Activated B cell treated with CpG ODN at 0.5 μM for 24 hours (primary cell): ENCODE measurements around the gene ZNF276. TPM values are rescaled to one million over a fixed set of nuclear protein-coding genes. Genes with fewer than 3 reads are reported as not detected.
"Not testable (repeated sequence)": the region's sequence is repeated elsewhere in the genome, so short reads cannot be mapped to it uniquely, and the experiment has no call there.

Source experiments
- ATAC-seq: fragments of 200-7000 bp; cut with Tn5 transposase; one replicate; pipeline ENCODE4 v1.10.0; 2021; ENCODE audit warnings: low read depth, mild to moderate bottlenecking, moderate library complexity
- CTCF ChIA-PET: fragments of 350-600 bp; sonication (Branson Sonifier 250); formaldehyde crosslinking; loops from one replicate; lab custom pipeline; 2021; ENCODE audit warnings: antibody characterized with exemption; lab: Charles Lee
- POLR2A ChIA-PET: fragments of 350-600 bp; sonication (Branson Sonifier 250); formaldehyde crosslinking; loops from one replicate; lab custom pipeline; 2021; ENCODE audit warnings: antibody characterized with exemption; lab: Charles Lee
- DNase-seq: peaks from one replicate; pipeline ENCODE4 v3.0.0; 2022
- H3K27ac Mint-ChIP-seq: one replicate; pipeline ENCODE4 v1.8.0; 2020; ENCODE audit warnings: mixed read lengths
- H3K27me3 Mint-ChIP-seq: one replicate; pipeline ENCODE4 v1.8.0; 2021; ENCODE audit warnings: mixed read lengths
- H3K36me3 Mint-ChIP-seq: one replicate; pipeline ENCODE4 v1.8.0; 2021; ENCODE audit warnings: low read depth, mixed read lengths
- H3K4me1 Mint-ChIP-seq: one replicate; pipeline ENCODE4 v1.8.0; 2021; ENCODE audit warnings: mixed read lengths
- H3K4me3 Mint-ChIP-seq: one replicate; pipeline ENCODE4 v1.8.0; 2020; ENCODE audit warnings: mild to moderate bottlenecking, mixed read lengths
- H3K9me3 Mint-ChIP-seq: one replicate; pipeline ENCODE4 v1.8.0; 2020; ENCODE audit warnings: mixed read lengths
- CTCF ChIP-seq: fragments of 200-600 bp; IDR thresholded peaks from one replicate; pipeline ENCODE4 v1.8.0; 2022; ENCODE audit warnings: antibody characterized with exemption, mild to moderate bottlenecking
- intact Hi-C: fragments of 100-400 bp; cut with micrococcal nuclease; formaldehyde crosslinking; loops from one replicate; pipeline ENCODE4 v1.15.1; 2024
- total RNA-seq: library from RNA; stranded (reverse); gene quantifications from 2 replicates; pipeline ENCODE4 v1.2.3, GENCODE V29; 2022

Gene ZNF276
- total RNA-seq, 1 donor from 2014 or later, result 52.0 TPM

DNA sequence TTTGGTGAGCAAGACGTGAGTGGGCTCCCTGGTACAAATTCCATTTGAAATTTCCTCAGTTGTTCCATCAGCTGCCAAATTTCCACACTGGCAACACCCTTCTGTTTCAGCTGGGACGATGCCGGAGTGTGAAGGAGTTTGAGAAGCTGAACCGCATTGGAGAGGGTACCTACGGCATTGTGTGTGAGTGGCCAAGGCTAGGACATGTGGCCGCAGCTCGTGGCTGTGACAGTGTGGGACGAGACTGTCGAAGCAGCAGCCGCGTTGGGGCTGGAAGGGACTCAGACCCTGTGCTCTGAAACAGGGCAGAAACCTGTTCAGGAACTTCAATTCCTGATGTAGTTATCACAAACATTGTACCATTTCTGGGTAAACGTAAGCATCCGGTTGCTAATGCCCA lies 32.2 kb upstream of the ZNF276 start:
- H3K4me1 Mint-ChIP-seq, result peaks cover 24% of the 10 kb centered on the region
- DNase-seq (no peak), ATAC-seq (no peak)
- peaks cover 36% of the 10 kb centered on the region for H3K36me3 Mint-ChIP-seq
- no peak overlapping the region for H3K4me3 Mint-ChIP-seq
- CTCF ChIA-PET, result interaction anchor here (1.2 kb wide), 1 partner anchor 11 kb away, joined by 4 read pairs; no protein-coding TSS in a partner anchor
- H3K27ac Mint-ChIP-seq, result no peak overlapping the region
- intact Hi-C loops, result loop anchor here (5.0 kb wide), 1 partner anchor 183 kb away; the partner anchor contains the start of gene TCF25
- POLR2A ChIA-PET, result interaction anchor here (0.8 kb wide), 1 partner anchor 11 kb away, joined by 3 read pairs; no protein-coding TSS in a partner anchor
- no peak for TF ChIP-seq CTCF
- H3K27me3 Mint-ChIP-seq, result no peaks in the 10 kb centered on the region
- no peaks in the 10 kb centered on the region for H3K9me3 Mint-ChIP-seq

GRCh38 chr16:89689621-89690020 lies 31.7 kb upstream of the ZNF276 start:
- ATAC-seq, DNase-seq, H3K4me3 Mint-ChIP-seq, H3K27ac Mint-ChIP-seq, H3K9me3 Mint-ChIP-seq, H3K27me3 Mint-ChIP-seq: not testable (repeated sequence)
- Mint-ChIP-seq H3K36me3 (peaks cover 36% of the 10 kb centered on the region), H3K4me1 (peaks cover 24% of the 10 kb centered on the region)
- ChIA-PET POLR2A (interaction anchor here (0.8 kb wide), 1 partner anchor 11 kb away, joined by 3 read pairs; no protein-coding TSS in a partner anchor), CTCF (interaction anchor here (1.2 kb wide), 1 partner anchor 11 kb away, joined by 4 read pairs; no protein-coding TSS in a partner anchor)
- intact Hi-C loops, result loop anchor here (5.0 kb wide), 1 partner anchor 183 kb away; the partner anchor contains the start of gene TCF25

GRCh38 chr16:89690392-89690901 lies 30.9 kb upstream of the ZNF276 start:
- CTCF ChIA-PET, result no interaction called here
- no peak overlapping the region for H3K27ac Mint-ChIP-seq

DNA sequence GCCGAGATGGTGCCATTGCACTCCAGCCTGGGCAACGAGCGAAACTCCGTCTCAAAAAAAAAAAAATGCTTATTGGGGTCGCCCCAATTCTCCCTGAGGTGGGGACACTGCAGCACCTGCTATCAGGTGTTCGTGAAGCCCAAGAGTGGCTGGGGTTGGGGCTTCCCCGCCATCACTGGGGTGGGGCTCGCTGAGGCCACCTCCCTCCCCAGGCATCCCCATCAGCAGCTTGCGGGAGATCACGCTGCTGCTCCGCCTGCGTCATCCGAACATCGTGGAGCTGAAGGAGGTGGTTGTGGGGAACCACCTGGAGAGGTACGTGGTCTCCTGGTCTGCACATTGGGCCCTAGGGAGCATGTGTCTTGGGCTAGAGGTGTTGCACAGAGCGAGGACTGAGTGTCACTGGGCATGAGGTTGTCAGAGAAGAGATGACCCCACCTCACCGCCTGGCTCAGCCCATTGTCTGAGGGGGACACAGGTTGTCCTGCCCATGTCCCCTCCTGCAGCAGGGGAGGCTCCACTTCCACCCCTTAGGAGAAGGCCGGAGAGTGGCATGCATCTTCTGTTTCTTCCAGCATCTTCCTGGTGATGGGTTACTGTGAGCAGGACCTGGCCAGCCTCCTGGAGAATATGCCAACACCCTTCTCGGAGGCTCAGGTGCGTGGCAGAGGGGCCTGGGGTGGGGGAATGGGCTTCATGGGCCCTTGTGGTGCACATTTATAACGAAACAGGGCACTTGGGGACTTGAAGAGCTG lies 29.9 kb upstream of the ZNF276 start:
- intact Hi-C loops, result no loop called here
- POLR2A ChIA-PET, result no interaction called here
- no peak for DNase-seq
- no peak overlapping the region for H3K27ac Mint-ChIP-seq
- H3K27me3 Mint-ChIP-seq, result no peaks in the 10 kb centered on the region
- ATAC-seq, result no peak
- no peak for TF ChIP-seq CTCF
- CTCF ChIA-PET, result no interaction called here
- peaks cover 22% of the 10 kb centered on the region for H3K4me1 Mint-ChIP-seq
- H3K4me3 Mint-ChIP-seq, result no peak overlapping the region
- H3K36me3 Mint-ChIP-seq, result peaks cover 46% of the 10 kb centered on the region
- H3K9me3 Mint-ChIP-seq, result no peaks in the 10 kb centered on the region

More at GRCh38 chr16:89690392-89690901, 30.9 kb upstream of the ZNF276 start:
- POLR2A ChIA-PET, result no interaction called here
- Mint-ChIP-seq H3K4me3 (no peak overlapping the region), H3K9me3 (no peaks in the 10 kb centered on the region), H3K36me3 (peaks cover 43% of the 10 kb centered on the region), H3K27me3 (no peaks in the 10 kb centered on the region), H3K4me1 (peaks cover 24% of the 10 kb centered on the region)
- intact Hi-C loops, result no loop called here
- DNase-seq (no peak), ATAC-seq (no peak)
- no peak for TF ChIP-seq CTCF

GRCh38 chr16:89691986-89692569 lies 29.3 kb upstream of the ZNF276 start:
- TF ChIP-seq CTCF, result no peak
- no peak overlapping the region for H3K4me3 Mint-ChIP-seq
- CTCF ChIA-PET, result no interaction called here
- no peak overlapping the region for H3K27ac Mint-ChIP-seq
- ATAC-seq (no peak), DNase-seq (no peak)
- intact Hi-C loops, result no loop called here
- no peaks in the 10 kb centered on the region for H3K9me3 Mint-ChIP-seq
- peaks cover 22% of the 10 kb centered on the region for H3K4me1 Mint-ChIP-seq
- H3K27me3 Mint-ChIP-seq, result no peaks in the 10 kb centered on the region
- H3K36me3 Mint-ChIP-seq, result peaks cover 44% of the 10 kb centered on the region
- POLR2A ChIA-PET, result no interaction called here
